Activated naive CD4-positive, alpha-beta T cell treated with anti-CD3 and anti-CD28 coated beads, Interleukin-2, amount 50 U/mL, for 16 hours (primary cell): ENCODE measurements around the gene CIAO3.

Source experiments
- DNase-seq: peaks from one replicate; pipeline ENCODE4 v3.0.0-alpha.2; 2020

The CIAO3 gene

DNA sequence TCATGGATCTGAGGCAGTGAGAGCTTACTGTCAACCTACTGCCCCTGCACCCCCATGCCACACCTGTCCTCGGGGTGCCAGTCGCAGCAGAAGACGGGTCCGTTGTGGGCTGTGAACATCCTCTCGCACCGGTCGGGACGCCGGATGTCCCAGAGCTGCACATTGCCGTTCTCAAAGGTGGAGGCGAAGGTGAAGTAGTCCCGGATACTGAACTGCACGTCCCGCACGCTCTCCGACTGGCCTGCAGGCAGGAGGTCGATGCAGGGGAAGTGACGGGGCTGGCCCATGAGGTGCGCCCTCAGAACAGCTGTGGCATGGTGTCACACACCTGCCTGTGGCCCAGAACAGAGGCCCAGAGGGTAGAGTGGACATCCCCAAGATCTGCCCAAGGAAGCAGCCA is 53.3 kb downstream of the CIAO3 start:
- no peak for DNase-seq

DNA sequence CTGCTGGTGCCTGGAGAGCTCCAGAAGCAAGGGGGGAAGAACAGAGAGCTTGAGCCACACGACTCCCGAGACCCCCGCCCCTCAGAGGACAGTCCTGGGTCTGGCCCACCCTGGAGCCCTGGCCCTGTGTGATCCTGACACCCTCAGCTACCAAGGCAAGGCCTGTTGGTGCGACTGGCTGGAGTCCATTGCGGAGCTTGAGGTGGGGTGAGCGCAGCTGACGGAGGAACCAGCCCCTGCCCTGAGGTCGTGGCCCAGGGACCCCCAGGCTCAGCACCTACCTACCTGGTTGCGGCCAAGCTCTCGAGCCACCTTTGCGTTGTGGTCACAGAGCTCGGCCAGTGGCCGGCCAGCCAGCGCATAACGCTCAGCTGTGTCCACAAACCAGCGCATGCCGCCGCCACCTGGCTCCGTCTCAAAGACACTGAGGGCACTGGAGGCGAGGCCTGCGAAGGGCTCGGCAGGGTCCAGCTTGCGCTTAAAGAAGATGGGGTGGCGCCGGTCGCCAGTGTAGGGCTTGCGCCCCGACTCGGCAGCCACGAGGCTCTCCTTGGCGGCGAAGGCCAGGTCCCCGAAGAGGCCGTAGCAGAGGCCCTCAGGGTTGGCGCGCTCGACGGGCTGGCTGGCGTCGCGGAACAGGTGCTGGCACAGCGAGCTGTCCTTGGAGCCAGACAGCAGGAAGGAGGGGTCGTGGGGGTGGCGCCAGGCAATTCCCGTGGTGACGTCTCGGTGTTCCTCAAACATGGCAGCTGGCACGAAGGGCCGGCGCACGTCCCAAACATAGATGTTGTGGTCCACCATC is 54.1 kb downstream of the CIAO3 start:
- DNase-seq, result no peak

DNA sequence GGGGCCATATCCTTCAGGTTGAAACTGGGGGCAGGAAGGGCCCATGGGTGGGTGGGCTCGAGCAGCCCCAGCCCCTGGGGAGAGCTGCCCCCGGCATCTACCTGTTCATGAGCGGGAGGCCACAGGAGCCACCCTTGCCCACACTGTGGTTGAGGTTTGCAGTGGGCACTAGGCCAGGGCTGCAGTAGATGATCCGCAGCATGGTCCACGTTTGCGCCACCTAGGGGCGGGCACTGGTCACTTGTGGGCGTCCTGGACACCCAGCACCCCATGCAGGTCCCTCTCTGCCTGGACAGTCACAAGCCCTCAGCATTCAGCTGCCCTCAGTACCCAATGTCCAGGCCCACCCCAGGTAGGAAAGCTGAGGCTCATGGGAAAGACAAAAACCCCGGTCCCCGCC is 54.8 kb downstream of the CIAO3 start:
- no peak for DNase-seq

DNA sequence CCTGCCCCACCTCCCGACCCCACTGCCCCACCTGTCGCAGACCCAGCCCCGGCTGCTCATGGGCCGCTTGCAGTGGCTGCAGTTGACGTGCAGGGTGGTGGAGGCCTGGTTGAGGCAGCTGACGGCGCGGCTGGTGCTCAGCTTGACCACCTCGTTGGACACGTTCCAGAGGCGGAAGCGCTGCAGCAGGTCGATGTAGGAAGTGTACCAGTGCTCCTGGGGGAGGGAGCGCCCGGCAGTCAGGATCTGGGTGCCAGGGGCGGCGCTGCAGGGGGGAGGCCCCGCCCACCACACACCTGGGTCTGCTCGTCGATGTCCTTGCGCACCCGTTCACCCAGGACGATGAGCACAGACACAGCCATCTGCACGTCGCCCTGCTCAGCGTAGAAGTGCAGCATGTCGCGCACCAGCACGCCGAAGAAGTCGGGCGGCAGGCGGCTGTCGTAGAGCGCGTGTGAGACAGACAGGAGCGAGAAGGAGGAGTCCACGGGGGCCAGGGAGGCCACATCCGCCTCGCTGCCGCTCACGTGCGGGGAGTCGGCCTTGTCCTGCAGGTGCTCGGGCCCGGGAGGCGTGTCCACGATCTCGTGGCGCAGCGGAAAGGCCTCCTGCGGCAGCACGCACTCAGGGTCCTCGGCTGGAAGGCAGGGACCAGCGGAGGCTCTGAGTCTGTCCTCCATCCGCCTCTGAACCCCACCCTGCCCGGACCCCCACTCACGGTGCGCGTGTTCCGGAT is 55.7 kb downstream of the CIAO3 start:
- DNase-seq, result no peak

GRCh38 chr16:684071-684794 is 56.6 kb downstream of the CIAO3 start, which contains the start of gene JMJD8:
TSS of gene JMJD8 (minus strand) at chr16:684334. CDS start at chr16:684319, 15 bp downstream.
- peak; percentile 99 for DNase-seq

GRCh38 chr16:683396-684070 is 57.3 kb downstream of the CIAO3 start:
- no peak for DNase-seq

- no peak for DNase-seq
Measured at GRCh38 chr16:682493-683395, 58.1 kb downstream of the CIAO3 start.

GRCh38 chr16:681746-682427 is 58.9 kb downstream of the CIAO3 start:
- DNase-seq, result no peak

GRCh38 chr16:680967-681745 is 59.6 kb downstream of the CIAO3 start:
- DNase-seq, result no peak

GRCh38 chr16:680625-680945 is 60.2 kb downstream of the CIAO3 start:
- DNase-seq, result no peak

DNA sequence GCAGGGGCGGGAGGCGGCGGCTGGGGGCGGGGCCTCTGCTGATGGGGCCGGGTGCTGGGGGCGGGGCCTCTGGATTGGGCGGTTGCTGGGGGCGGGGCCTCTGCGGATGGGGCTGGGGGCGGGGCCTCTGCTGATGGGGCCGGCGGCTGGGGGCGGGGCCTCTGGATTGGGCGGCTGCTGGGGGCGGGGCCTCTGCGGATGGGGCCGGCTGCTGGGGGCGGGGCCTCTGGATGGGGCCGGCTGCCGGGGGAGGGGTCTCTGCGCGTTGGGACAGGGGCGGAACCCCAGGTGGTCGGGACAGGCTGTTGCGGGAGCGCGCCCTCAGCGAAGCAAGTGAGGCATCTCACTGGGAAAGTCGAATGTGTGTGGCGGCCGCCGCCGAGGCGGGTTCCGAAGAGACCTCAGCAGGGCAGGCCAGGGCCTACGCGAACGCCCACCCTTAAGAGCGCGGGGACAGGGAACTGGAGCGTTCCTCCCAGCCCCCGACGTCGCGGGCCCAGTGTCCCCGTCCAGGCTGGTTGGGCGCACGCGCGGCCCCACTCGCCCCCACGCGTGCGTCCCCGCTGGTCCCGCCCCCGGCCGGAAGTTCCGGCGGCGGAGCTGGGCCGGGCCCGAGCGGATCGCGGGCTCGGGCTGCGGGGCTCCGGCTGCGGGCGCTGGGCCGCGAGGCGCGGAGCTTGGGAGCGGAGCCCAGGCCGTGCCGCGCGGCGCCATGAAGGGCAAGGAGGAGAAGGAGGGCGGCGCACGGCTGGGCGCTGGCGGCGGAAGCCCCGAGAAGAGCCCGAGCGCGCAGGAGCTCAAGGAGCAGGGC is 60.8 kb downstream of the CIAO3 start, which contains the start of gene STUB1:
TSS of gene STUB1 (plus strand) at position 597 of the 811 bp plus-strand sequence. CDS start at position 713, 116 bp downstream.
- DNase-seq, result peak; percentile 89
